HepG2 (cell line): ENCODE results near the gene DENND4A. TPM values are rescaled to one million over a fixed set of nuclear protein-coding genes. Genes with fewer than 3 reads are reported as not detected.

Experiments used
- ATAC-seq: fragments of 200-7000 bp; cut with Tn5 transposase; 3 replicates; pipeline ENCODE4 v1.9.1; 2020; ENCODE audit warnings: mild to moderate bottlenecking, moderate library complexity
- BruUV-seq: library from RNA; stranded (reverse); fragments of 400-500 nt; replicated peaks from 2 replicates; lab custom pipeline; 2021; lab: Mats Ljungman, UMichigan
- CTCF ChIA-PET: fragments of 300-600 bp; formaldehyde crosslinking; extraction: SDS; loops from one replicate; lab custom pipeline; 2021; ENCODE audit warnings: low total read pairs, inconsistent platforms, low intra/inter-chr PET ratio; lab: Yijun Ruan, JAX
- POLR2A ChIA-PET: fragments of 350-600 bp; sonication (Branson Sonifier 250); formaldehyde crosslinking; loops from one replicate; lab custom pipeline; 2020; ENCODE audit warnings: antibody characterized with exemption, inconsistent platforms; lab: Yijun Ruan, JAX
- DNase-seq: peaks from one replicate; pipeline ENCODE4 v3.0.0-alpha.2; 2015; ENCODE audit warnings: low spot score
- FAIRE-seq: peaks from 3 replicates; lab custom pipeline; 2011; peaks lifted over from hg19 to GRCh38; lab: Jason Lieb, UNC
- H2AFZ ChIP-seq: one replicate; pipeline ENCODE4 v1.6.1; 2011; ENCODE audit warnings: low read length, inconsistent platforms
- H3K27ac ChIP-seq: fragments of 300-600 bp; 3 replicates; pipeline ENCODE4 v1.8.0; 2011; ENCODE audit warnings: mixed run types, mild to moderate bottlenecking, mixed read lengths, low read length, inconsistent platforms; ENCODE audit not compliant: insufficient read depth; ENCODE audit errors: extremely low read length
- H3K27me3 ChIP-seq, 2 experiments: fragments of 200-600 bp in 1 of 2; 2 replicates in 1 of 2; 3 replicates in 1 of 2; pipeline versions ENCODE4 v1.6.0 to v1.8.0; 2011; ENCODE audit warnings: low read length in 2 of 2, mild to moderate bottlenecking in 2 of 2, moderate library complexity in 2 of 2, inconsistent platforms in 1 of 2; ENCODE audit not compliant: insufficient read depth in 2 of 2, control insufficient read depth in 1 of 2
- H3K36me3 ChIP-seq, 2 experiments: fragments of 200-600 bp in 1 of 2; replicated peaks in 1 of 2; 2 replicates in 1 of 2; 3 replicates in 1 of 2; pipeline versions ENCODE4 v1.5.1 to v1.8.0; 2011; ENCODE audit warnings: low read length in 2 of 2, inconsistent platforms in 1 of 2; ENCODE audit not compliant: insufficient read depth in 2 of 2, control insufficient read depth in 1 of 2
- H3K4me1 ChIP-seq: 2 replicates; pipeline ENCODE4 v1.5.1; 2012; ENCODE audit warnings: low read length, inconsistent platforms; ENCODE audit not compliant: insufficient read depth
- H3K4me2 ChIP-seq: 2 replicates; pipeline ENCODE4 v1.6.0; 2011; ENCODE audit warnings: low read depth, low read length, inconsistent platforms
- H3K4me3 ChIP-seq, 3 experiments: fragments of 200-600 bp in 1 of 3; sonication (generic), shearing (Covaris generic) in 1 of 3; replicated peaks in 1 of 3; 2 replicates each; pipeline ENCODE4 v1.5.1; 2011 to 2016; ENCODE audit warnings: low read length in 3 of 3, inconsistent platforms in 2 of 3, low read depth in 2 of 3, mild to moderate bottlenecking in 2 of 3, control low read depth in 1 of 3, mixed read lengths in 1 of 3; ENCODE audit not compliant: insufficient read depth in 1 of 3
- H3K79me2 ChIP-seq: one replicate; pipeline ENCODE4 v1.6.1; 2011; ENCODE audit warnings: low read length, inconsistent platforms; ENCODE audit not compliant: insufficient read depth
- H3K9ac ChIP-seq: 2 replicates; pipeline ENCODE4 v1.6.0; 2011; ENCODE audit warnings: mild to moderate bottlenecking, low read depth, low read length, inconsistent platforms; ENCODE audit not compliant: insufficient read depth
- H3K9me3 ChIP-seq: 2 replicates; pipeline ENCODE4 v1.5.1; 2012; ENCODE audit warnings: mild to moderate bottlenecking, low read length
- H4K20me1 ChIP-seq: 2 replicates; pipeline ENCODE4 v1.6.0; 2011; ENCODE audit warnings: inconsistent platforms, mild to moderate bottlenecking, low read length, moderate library complexity; ENCODE audit not compliant: insufficient read depth
- CTCF ChIP-seq: sonication (generic); formaldehyde crosslinking; IDR thresholded peaks from 2 replicates; pipeline ENCODE4 v1.5.0; 2020; ENCODE audit warnings: mild to moderate bottlenecking, missing genetic modification reagents, moderate library complexity
- DBP ChIP-seq: sonication (generic); formaldehyde crosslinking; IDR thresholded peaks from 2 replicates; pipeline ENCODE4 v1.4.0; 2020; ENCODE audit warnings: missing genetic modification reagents; ENCODE audit errors: not compliant biosample characterization
- ETV6 ChIP-seq: sonication (generic); formaldehyde crosslinking; conservative IDR thresholded peaks from 2 replicates; pipeline ENCODE4 v1.4.0; 2020; ENCODE audit warnings: missing genetic modification reagents
- KDM4B ChIP-seq: sonication (generic); formaldehyde crosslinking; IDR thresholded peaks from 2 replicates; pipeline ENCODE4 v1.4.0; 2020; ENCODE audit warnings: missing genetic modification reagents
- MEIS2 ChIP-seq: sonication (generic); formaldehyde crosslinking; IDR thresholded peaks from 2 replicates; pipeline ENCODE4 v1.9.0; 2021; ENCODE audit warnings: mild to moderate bottlenecking, missing genetic modification reagents
- PCBP2 ChIP-seq: fragments of 200-400 bp; formaldehyde crosslinking; optimal IDR thresholded peaks from 2 replicates; pipeline ENCODE3; 2018; ENCODE audit warnings: low read length, low read depth; ENCODE audit not compliant: poor library complexity, severe bottlenecking
- PRDM15 ChIP-seq: sonication (generic); formaldehyde crosslinking; IDR thresholded peaks from 2 replicates; pipeline ENCODE4 v1.4.0; 2020; ENCODE audit warnings: missing genetic modification reagents
- PRMT3 ChIP-seq: sonication (generic); formaldehyde crosslinking; IDR thresholded peaks from 2 replicates; pipeline ENCODE4 v1.8.1; 2022; ENCODE audit warnings: low read depth, mild to moderate bottlenecking, moderate library complexity, missing genetic modification reagents, borderline replicate concordance
- SOX5 ChIP-seq: IDR thresholded peaks from 2 replicates; pipeline ENCODE4 v1.6.1; 2016; ENCODE audit warnings: borderline replicate concordance
- ZBTB7B ChIP-seq: sonication (generic); formaldehyde crosslinking; IDR thresholded peaks from 2 replicates; pipeline ENCODE4 v1.4.0; 2020; ENCODE audit warnings: missing genetic modification reagents
- ZNF333 ChIP-seq: sonication (generic); formaldehyde crosslinking; IDR thresholded peaks from 2 replicates; pipeline ENCODE4 v1.4.0; 2020; ENCODE audit warnings: mild to moderate bottlenecking, missing genetic modification reagents, borderline replicate concordance
- WGBS: methylation state at CpG from one replicate; pipeline ENCODE4 v1.1.6; 2017; ENCODE audit warnings: low lambda C conversion rate; 5-methylcytosine and 5-hydroxymethylcytosine counted together
- in situ Hi-C: cut with HindIII; loops from 2 replicates; pipeline ENCODE4 v1.10.0; 2017; ENCODE audit warnings: low pct_unique_long_range_greater_than_20kb; ENCODE audit not compliant: extremely low pct_ligation_motif_present
- intact Hi-C: fragments of 100-400 bp; cut with micrococcal nuclease; formaldehyde crosslinking; loops from one replicate; pipeline ENCODE4 v1.10.0; 2022; ENCODE audit not compliant: unreplicated experiment
- polyA plus RNA-seq, 8 experiments: library from polyadenylated mRNA; depleted of rRNA in 3 of 8; stranded (reverse) in 7 of 8; unstranded in 1 of 8; fragments of >200 nt; fragmentation: Illumina TruSeq in 4 of 8; extraction: Trizol in 4 of 8; gene quantifications; 2 replicates each; pipeline versions ENCODE4 v1.2.1 to v1.2.3, GENCODE V29; 2011 to 2016; ENCODE audit warnings: low read depth in 4 of 8, missing spikeins in 1 of 8, mixed read lengths in 1 of 8; ENCODE audit not compliant: insufficient read depth in 1 of 8
- total RNA-seq, 5 experiments: library from RNA; depleted of rRNA; stranded (reverse); fragments of >200 nt; fragmentation: Illumina TruSeq; extraction: Trizol; gene quantifications; 2 replicates each; pipeline ENCODE4 v1.2.3, GENCODE V29; 2016; ENCODE audit warnings: low read depth in 1 of 5

DENND4A gene
- total and polyA plus RNA-seq, 2 of the 13 experiments (the other 11 are each of a cell fraction or from before 2014, with no cell fraction given): 13.2 to 18.6 TPM

GRCh38 chr15:65822316-65822715, 30.2 kb upstream of the DENND4A start:
- TF ChIP-seq ZNF333 (no peak), KDM4B (CRISPR knock-in tag) (no peak), DBP (no peak), PRDM15 (CRISPR knock-in tag) (no peak), SOX5 (CRISPR knock-in tag) (no peak), PCBP2 (no peak), CTCF (CRISPR knock-in tag) (no peak), PRMT3 (CRISPR knock-in tag) (no peak), MEIS2 (no peak), ETV6 (no peak), ZBTB7B (CRISPR knock-in tag) (no peak)
- in situ Hi-C loops (no loop called here), intact Hi-C loops (loop anchor here (5.0 kb wide), 1 partner anchor 80 kb away; no protein-coding TSS in a partner anchor)
- no peak overlapping the region for H3K27ac ChIP-seq
- H2AFZ ChIP-seq: no peak overlapping the region
- peaks cover 53% of the 10 kb centered on the region for H3K4me1 ChIP-seq
- H3K9ac ChIP-seq: no peak overlapping the region
- no peak for ATAC-seq
- no peaks in the 10 kb centered on the region for H3K79me2 ChIP-seq
- DNase-seq: no peak
- H3K4me3 ChIP-seq: no peak overlapping the region
- BruUV-seq: no TSS peak
- H3K27me3 ChIP-seq: no peaks in the 10 kb centered on the region
- H4K20me1 ChIP-seq: no peaks in the 10 kb centered on the region
- H3K9me3 ChIP-seq: no peaks in the 10 kb centered on the region
- WGBS: 91% methylated on average over 3 of the region's 3 CpGs
- H3K4me2 ChIP-seq: no peak overlapping the region
- H3K36me3 ChIP-seq: no peaks in the 10 kb centered on the region
- ChIA-PET CTCF (no interaction called here), POLR2A (no interaction called here)
- FAIRE-seq: no peak
